ENCODE measurements around the gene FTMT. TPM values are rescaled to one million over a fixed set of nuclear protein-coding genes. Genes with fewer than 3 reads are reported as not detected.

Gene FTMT
- total and polyA plus RNA-seq, 9 of the 15 experiments (the other 6 are each of a cell fraction or from before 2014, with no cell fraction given) = not detected

- whole genome bisulfite sequencing (ENCODE audit: insufficient coverage, low coverage, missing lambda C conversion rate) = 17% methylated on average over 10 of the region's 11 CpGs
- Histone ChIP-seq H3K27ac (ENCODE audit: extremely low read depth, low read depth, low read length) (no peak overlapping the region), H3K36me3 (ENCODE audit: control insufficient read depth, insufficient read depth, low read length) (no peaks in the 10 kb centered on the region), H3K27me3 (ENCODE audit: control insufficient read depth in 2 of 2, insufficient read depth in 2 of 2, low read length in 2 of 2) (no peaks in the 10 kb centered on the region), H3K4me2 (ENCODE audit: insufficient read depth, low read length) (no peak overlapping the region), H3K9ac (ENCODE audit: insufficient read depth in 1 of 2, low read depth in 2 of 2, low read length in 2 of 2) (no peak overlapping the region), H3K9me3 (replicated peaks; ENCODE audit: control insufficient read depth, insufficient read depth, low read depth, low read length) (no peaks in the 10 kb centered on the region), H3K4me3 (no peak overlapping the region), H3K79me2 (ENCODE audit: control insufficient read depth, insufficient read depth, low read length) (no peaks in the 10 kb centered on the region), H2AFZ (ENCODE audit: low read depth, low read length) (no peak overlapping the region), H3K9me1 (ENCODE audit: control insufficient read depth, insufficient read depth, low read length) (no peaks in the 10 kb centered on the region), H4K20me1 (replicated peaks; ENCODE audit: control insufficient read depth, insufficient read depth, low read length) (no peaks in the 10 kb centered on the region), H3K4me1 (replicated peaks in 1 of 2; ENCODE audit: control insufficient read depth in 2 of 2, insufficient read depth in 2 of 2, low read length in 2 of 2) (no peaks in the 10 kb centered on the region)
- FAIRE-seq = no peak
- no peak for DNase-seq (ENCODE audit: extremely low read depth in 1 of 4, low spot score in 3 of 4)
- BruUV-seq (replicated peaks) = no TSS peak
- intact Hi-C loops (cut with micrococcal nuclease) = no loop called here
- CTCF ChIA-PET (ENCODE audit: low intra/inter-chr PET ratio) = no interaction called here
- TF ChIP-seq ZNF318 (IDR thresholded peaks at IDR 0.05; ENCODE audit: borderline replicate concordance in 1 of 2, low read depth in 1 of 2) (no peak), E2F1 (CRISPR knock-in tag; IDR thresholded peaks at IDR 0.05) (no peak), E2F4 (CRISPR knock-in tag; IDR thresholded peaks at IDR 0.05; ENCODE audit: low read depth) (no peak), EWSR1 (IDR thresholded peaks at IDR 0.05; ENCODE audit: borderline replicate concordance, low read depth, partially characterized antibody) (no peak), ZNF696 (CRISPR knock-in tag; conservative IDR thresholded peaks at IDR 0.05) (no peak)
- in situ Hi-C loops (cut with MboI) = no loop called here
- peak; percentile 65; the same call in 2 of the 3 replicates for ATAC-seq
- POLR2A ChIA-PET = interaction anchor here (0.7 kb wide), 1 partner anchor 9 kb away, joined by 3 read pairs; no protein-coding TSS in a partner anchor
These were observed 38.7 kb downstream of the FTMT start for GRCh38 chr5:121890297-121890858.
